HG02884 (cell line): ENCODE data around the gene AP4S1.
"Not testable (repeated sequence)": the region's sequence is repeated elsewhere in the genome, so short reads cannot be mapped to it uniquely, and the experiment has no call there.

Experiments
- ATAC-seq: cut with Tn5 transposase; IDR thresholded peaks from one replicate; pipeline ENCODE4 v1.9.1; 2021; ENCODE audit warnings: mild to moderate bottlenecking, moderate library complexity; ENCODE audit not compliant: unreplicated experiment

AP4S1 gene

DNA sequence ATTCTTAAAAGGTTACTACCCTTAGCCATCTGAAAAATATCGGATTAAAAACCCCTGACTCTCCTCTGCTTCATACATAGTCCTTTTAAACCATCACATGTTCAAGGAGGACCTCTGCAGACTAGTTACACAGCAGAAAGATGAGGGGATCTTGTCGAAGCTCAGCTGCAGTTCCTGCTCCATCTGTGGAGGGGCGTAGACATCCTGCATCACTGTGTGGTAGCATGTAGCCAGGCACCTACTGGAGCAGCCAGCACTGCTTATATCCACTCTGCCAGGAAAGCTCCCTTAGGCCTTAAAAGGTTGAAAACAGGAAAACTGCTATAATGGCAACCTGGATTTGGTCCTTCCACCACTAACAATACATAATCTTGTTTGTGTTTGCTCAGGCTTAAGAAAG is 58.3 kb downstream of the AP4S1 start:
- ATAC-seq = no peak

DNA sequence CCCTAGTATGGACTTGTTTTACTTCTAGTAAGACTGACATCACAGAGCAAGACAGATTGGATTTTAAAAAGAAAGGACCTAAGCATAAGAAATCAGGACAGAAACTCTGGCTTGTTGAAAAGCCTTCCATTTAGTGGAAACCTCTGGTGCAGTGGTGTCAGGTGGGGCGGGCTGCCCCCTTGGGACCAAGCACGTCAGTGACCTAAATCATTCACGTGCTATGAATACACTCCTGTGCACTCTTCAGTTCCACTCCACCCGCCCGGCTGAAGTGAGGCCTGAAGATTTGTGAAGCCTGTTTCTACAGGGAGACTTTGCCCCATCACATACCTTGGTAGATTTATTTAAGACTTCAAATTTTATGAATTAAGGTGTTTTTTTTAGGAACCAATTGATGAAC is 58.9 kb downstream of the AP4S1 start:
- peak; percentile 71 for ATAC-seq

DNA sequence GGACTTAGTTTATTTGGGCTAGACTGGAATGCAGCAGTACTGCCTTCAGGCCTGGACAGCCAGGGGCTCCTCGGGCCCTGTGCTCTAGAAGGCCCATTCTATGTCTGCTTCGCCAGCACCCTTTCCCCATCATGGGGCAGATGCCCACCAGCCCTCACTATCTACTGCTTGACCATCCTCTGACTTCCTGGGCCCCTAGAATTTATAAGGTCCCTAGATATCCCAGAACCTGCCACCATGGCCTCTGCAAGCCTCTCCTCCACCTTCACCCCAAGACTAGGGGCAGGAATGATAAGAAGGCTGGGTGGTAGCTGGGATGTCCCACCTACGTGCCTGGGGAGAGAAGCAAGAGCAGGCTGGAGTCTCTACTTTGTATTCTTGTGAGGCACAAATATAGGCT is 59.6 kb downstream of the AP4S1 start:
- no peak for ATAC-seq

DNA sequence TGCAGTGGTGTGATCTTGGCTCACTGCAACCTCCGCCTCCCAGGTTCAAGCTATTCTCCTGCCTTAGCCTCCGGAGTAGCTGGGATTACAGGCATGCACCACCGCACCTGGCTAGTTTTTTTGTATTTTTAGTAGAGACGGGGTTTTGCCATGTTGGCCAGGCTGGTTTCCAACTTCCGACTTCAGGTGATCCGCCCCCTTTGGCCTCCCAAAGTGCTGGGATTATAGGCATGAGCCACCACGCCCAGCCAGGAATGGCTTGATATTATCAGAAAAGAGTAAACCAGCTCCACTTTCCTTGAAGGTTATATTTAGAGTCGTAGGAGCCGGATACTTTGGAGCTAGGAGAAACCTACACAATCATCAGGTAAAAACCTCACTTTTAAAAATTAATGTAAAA is 61.0 kb downstream of the AP4S1 start:
- ATAC-seq = not testable (repeated sequence)

DNA sequence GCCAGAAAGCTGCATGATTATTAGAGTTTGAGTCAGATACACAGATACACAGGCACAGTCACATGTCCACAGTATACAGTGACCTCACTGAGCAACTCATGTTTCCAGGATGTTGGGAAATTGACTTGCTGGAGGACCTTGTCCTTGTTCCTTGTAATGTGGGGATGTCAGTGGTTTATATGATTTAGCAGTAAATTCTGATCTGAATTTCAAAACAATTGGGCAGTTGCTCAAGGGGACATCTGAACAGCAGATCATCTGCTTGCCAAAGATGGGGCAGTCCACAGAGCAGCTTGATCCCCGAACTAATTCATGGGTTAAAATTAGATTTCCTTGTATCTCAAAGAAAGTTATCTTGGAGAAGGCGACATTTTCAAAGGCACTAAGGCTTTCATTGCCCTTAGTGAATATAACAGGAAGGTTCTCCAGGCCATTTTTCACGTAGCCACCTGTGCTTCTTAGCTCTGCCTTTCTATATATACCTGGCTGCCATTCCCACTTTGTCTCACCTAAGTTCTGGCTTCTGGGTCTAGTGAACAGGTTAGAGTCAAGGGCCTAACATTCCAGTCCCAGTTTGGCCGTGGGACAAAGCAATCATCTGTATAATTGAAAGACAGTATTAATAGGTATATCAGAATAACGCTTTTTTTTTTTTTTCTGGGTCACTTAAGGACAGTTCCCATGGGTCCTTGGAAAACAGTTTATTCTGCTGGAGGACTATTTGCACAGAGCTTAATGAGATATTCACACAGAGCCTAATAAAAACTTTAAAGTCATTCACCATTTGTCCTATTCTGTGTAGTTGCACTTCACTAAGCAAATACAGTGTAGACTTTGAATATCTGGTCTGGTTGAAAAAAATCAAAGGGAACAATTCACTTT is 65.7 kb downstream of the AP4S1 start:
- ATAC-seq = no peak

DNA sequence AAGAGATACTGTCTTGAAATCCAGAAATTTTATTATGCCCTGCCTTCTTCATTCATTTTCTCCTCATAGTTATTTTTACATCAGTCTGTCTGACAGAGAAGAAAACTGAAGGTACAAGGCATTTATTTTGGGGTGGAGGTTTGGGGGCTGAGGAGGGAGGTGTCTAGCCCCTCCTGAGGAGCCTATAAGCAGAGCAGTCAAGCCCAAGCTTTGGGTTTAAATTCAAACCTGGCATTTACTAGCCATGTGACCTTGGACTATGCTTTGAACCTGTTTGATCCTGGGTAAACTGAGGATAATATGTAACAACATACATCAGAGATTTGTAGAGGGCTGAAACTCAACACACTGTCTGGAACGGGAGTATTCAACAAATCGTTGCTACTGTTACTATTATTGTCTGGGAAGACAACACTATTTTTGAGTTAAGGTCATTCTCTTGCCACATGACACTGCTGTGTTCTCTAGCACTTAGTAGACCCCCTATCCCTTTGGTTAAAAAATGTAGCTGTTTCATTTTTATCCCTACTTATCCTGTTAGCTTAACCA is 66.8 kb downstream of the AP4S1 start:
- no peak for ATAC-seq

DNA sequence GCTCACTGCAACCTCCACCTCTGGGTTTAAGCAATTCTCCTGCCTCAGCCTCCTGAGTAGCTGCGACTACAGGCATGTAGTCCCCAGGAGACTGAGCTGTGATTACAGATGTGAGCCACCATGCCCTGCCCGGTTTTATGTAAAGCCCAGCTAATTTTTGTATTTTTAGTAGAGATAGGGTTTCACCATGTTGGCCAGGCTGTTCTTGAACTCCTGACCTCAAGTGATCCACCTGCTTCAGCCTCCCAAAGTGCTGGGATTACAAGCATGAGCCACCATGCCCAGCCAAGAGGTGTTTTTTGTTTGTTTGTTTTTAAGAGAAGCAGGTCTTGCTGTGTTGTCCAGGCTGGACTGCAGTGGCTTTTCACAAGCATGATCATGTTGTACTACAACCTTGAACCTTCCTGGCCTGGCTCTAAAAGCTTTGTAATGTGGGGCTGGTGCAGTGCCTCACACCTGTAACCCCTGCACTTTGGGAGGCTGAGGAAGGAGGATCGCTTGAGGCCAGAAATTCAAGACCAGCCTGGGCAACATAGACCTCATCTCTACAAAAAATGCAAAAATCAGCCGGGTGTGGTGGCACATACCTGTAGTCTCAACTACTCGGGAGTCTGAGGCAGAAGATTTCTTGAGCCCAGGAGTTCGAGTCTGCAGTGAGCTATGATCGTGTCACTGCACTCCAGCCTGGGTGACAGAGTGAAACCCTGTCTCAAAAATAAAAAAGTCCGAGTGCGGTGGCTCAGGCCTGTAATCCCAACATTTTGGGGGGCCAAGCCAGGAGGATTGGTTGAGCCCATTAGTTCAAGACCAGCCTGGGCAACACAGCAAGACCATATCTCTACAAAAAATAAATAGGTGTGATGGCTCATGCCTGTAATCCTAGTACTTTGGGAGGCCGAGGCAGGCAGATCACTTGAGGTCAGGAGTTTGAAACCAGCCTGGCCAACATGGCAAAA is 68.7 kb downstream of the AP4S1 start:
- ATAC-seq = not testable (repeated sequence)

DNA sequence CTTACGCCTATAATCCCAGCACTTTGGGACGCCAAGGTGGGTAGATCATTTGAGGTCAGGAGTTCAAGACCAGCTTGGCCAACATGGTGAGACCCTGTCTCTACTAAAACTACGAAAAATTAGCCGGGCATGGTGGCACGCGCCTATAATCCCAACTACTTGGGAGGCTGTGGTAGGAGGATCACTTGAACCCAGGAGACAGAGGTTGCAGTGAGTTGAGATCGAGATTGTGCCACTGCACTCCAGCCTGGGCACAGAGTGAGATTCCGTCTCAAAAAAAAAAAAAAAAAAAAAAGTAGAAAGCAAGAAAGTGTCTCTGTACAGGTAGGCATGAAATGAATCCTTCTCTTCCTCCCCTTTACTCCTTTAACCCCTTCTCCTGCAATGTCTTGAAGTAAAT is 70.4 kb downstream of the AP4S1 start:
- not testable (repeated sequence) for ATAC-seq

DNA sequence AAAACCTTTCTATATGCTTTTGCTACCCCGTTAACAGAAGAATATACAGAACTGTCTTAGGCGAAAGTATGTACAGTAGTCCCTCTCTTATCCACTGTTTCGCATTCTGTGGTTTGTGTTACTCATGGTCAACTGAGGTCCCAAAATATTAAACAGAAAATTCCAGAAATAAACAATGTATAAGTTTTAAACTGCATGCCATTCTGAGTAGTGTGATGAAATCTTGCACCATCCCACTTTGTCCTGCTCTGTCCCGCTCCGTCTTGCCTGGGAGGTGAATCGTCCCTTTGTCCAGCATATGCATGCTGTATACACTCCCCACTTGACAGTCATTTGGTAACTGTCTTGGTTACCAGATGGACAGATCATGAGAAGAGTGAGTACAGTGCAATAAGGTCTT is 70.8 kb downstream of the AP4S1 start:
- ATAC-seq = no peak

DNA sequence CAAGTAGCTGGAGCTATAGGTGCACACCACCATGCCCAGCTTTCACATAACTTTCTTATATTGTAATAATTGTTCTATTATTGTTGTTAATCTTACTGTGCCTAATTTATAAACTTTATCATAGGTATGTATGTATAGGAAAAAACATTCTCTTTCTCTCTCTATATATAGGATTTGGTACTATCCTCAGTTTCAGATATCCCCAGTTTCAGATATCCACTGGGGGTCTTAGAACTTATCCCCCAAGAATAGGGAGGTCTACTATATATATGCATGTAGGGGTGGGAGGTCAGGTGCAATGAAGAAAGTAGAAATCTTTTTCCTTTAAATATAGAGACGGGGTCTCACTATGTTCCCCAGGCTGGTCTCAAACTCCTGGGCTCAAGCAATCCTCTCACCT is 71.6 kb downstream of the AP4S1 start:
- no peak for ATAC-seq

DNA sequence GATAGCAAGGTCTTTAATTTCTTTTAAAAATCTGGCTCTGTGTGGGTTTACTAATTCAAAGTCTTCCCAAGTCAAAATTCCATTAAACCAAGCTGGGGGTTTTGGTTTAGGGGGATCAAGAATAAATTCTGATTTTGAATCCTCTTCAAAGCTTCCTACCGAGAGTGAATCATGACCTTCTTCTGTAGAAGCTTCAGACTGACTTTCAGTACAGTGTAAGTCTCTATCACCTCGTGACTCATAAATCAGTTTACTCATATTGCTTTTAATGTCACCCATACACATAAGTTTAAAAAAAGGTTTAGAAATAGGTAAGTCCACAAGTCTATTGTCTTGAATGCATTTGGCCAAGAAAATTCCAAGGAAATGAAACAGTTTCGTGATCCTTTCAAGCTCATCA is 81.3 kb downstream of the AP4S1 start:
- ATAC-seq = no peak

DNA sequence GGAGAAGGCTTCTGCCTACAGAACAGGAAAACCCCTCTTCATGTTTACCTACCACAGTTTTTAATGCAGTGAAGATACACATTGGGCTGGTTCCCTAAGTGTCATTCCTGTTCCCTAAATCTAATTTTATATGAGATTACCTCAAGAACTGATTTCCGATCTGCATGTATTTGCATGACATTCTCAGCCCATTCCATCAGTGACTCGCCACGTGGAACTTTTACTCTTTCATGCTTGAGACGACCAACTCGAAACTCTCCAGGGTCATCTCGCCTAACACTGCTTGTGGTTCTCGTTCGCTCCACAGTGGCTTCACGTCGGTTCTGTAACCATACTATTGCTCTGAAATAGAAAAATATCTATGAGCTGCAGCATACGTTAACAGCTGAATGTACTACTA is 83.8 kb downstream of the AP4S1 start:
- ATAC-seq = no peak

DNA sequence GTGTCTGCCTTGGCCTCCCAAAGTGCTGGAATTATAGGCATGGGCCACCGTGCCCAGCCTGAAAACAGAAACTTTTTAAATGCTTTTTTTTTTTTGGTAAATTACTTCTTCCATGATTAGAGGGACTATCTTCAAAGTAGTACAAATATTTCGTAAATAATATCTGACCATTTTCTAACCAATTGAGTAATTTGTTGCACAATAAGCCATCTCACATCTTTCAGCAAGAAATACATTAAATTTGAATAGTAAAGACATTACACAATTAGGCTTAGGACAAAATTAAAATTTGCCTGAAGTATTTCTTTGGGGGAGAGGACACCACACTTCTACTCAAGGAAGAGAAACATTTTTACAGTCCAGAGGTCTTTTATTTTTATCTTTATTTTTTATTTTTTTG is 85.4 kb downstream of the AP4S1 start:
- ATAC-seq = no peak

DNA sequence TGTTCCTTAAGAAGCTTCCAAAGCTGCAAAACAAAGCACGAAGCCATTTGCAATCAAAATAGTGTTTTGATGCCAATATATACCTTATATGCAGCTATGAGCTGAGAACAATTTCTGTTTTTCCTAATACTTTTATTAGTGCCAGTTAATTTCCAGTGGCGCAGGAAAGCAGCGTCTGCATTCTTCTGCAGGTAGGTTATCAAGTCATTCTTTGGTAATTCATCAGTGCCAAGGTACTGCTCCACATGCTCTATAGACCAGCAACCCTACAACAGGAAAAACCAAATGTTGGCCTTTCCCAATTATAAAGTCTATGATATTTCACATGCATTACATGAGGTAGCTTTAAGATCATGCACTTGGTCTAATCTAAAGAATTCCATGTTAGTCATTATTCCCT is 88.3 kb downstream of the AP4S1 start:
- ATAC-seq = no peak

DNA sequence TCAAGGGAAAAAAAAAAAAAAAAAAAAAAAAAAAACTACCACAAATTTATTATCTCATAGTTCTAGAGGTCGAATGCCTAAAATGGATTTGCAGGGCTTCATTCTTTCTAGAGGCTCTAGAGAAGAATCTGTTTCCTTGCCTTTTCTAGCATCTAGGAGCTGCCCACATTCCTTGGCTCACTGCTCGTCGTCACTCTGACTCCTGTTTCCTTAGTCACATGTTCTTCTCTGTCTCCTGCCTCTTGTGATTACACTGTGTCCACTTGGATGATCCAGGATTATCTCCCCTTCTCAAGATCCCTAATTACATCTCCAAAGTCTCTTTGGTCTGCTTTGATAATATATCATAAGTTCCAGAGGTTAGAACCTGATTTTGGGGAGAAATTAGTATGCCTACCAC is 93.4 kb downstream of the AP4S1 start:
- no peak for ATAC-seq

DNA sequence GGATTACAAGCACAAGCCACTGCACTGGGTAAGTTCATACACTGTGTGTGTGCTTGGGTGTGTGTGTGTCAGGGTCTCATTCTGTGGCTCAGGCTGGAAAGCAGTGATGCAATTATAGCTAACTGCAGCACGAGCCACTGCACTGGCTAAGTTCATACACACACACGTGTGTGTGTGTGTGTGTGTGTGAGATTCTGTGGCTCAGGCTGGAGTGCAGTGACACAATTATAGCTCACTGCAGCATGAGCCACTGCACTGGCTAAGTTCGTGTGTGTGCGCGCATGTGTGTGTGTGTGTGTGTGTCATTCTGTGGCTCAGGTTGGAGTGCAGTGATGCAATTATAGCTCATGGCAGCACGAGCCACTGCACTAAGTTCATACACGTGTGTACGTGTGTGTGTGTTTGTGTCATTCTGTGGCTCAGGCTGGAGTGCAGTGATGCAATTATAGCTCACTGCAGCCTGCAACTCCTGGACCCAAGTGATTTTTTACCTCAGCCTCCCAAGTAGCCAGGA is 96.7 kb downstream of the AP4S1 start:
- ATAC-seq = no peak

DNA sequence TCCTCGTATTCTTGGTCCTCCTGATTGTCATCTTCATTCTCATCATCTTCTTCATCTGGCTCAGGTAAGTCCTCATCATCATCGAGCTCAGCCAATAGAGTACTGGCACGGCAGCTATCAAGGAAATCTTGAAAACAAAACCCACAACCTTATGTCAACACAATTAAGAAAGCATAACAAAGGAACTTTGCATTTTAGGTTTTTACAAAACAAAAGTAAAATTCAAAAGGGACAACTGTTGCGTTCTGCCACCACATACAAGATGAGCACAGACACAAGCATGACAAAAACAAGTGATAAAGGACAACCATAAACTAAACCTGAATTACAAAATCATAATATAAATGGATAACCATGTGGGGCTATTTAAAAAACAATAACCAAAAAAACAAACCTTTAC is 97.5 kb downstream of the AP4S1 start:
- ATAC-seq = no peak

DNA sequence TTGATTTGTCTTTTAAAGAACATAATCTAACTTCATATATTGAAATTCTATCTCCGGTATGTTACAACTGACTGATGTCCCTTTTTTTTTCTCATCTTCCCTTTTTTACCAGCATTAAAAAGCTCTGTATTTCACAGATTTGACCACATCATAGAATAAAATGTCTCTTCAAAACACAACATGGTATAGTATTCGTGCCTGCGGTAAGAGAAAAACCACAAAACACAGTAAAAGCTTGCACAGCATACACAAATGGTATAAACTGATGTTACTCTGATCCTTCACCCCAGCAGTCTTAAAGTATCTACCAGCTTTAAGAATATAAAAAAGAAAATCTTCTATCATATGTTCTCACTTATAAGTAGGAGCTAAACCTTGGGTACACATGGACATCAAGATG is 98.7 kb downstream of the AP4S1 start:
- ATAC-seq = no peak

DNA sequence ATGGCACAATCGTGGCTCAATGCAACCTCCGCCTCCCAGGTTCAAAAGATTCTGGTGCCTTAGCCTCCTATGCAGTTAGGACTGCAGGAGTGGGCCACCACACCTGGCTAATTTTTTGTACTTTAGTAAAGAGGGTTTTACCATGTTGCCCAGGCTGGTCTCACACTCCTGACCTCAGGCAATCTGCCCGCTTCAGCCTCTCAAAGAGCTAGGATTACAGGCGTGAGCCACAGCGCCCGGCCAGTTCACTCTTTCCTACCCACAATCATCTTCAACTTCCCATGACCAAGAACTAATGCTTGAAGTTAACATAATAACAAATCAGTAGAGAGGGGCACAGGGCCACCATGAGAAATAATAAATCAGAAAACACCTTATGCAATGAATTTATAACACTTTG is 99.8 kb downstream of the AP4S1 start:
- no peak for ATAC-seq

DNA sequence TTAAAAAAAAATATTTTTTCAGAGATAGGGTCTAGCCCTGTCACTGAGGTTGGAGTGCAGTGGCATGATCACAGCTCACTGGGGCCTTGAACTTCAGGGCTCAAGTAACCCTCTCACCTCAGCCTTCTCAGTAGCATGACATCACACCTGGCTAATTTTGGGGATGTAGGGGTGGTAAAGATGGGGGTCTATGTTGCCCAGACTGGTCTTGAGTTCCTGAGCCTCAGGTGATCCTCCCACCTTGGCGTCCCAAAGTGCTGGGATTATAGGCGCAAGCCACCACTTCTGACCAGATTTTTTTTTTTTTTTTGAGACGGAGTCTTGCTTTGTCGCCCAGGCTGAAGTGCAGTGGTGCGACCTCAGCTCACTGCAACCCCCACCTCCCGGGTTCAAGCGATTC is 101.2 kb downstream of the AP4S1 start:
- no peak for ATAC-seq

DNA sequence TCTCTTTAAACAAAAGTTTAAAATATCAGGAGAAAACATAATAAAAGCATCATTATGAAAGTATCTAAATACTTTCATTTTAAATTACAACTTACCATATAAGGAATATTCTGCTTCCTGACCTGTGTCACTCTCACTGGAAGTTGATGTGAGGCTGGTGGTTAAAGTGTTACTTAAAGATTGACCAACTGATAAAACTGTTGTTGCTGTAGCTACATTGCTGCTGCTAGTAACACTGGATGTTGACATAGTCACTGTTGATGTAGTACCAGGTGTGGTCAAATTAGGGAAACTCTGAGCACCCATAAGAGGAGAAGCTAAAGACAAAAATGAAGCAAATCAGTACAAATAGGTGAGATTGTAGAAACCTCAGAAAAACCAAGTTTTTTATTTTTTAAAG is 102.2 kb downstream of the AP4S1 start:
- no peak for ATAC-seq
